Measurements from ENCODE around the gene NUBP2.

Gene NUBP2

GRCh38 chr16:1812732-1813163 is 30.0 kb downstream of the NUBP2 start:
- no peak for DNase-seq

- no peak for DNase-seq
Measured at GRCh38 chr16:1815461-1815860, 32.7 kb downstream of the NUBP2 start.

- DNase-seq, result no peak
Measured at GRCh38 chr16:1816396-1817275, 33.9 kb downstream of the NUBP2 start.

- no peak for DNase-seq
Measured at GRCh38 chr16:1817276-1817589, 34.5 kb downstream of the NUBP2 start.

- no peak for DNase-seq
Measured at GRCh38 chr16:1817716-1818115, 35.0 kb downstream of the NUBP2 start.

- DNase-seq, result no peak
Measured at GRCh38 chr16:1818204-1818872, 35.6 kb downstream of the NUBP2 start.

GRCh38 chr16:1818873-1819525 is 36.2 kb downstream of the NUBP2 start:
- DNase-seq, result no peak

GRCh38 chr16:1819611-1820010 is 36.9 kb downstream of the NUBP2 start:
- no peak for DNase-seq

GRCh38 chr16:1820096-1820945 is 37.6 kb downstream of the NUBP2 start:
- DNase-seq, result no peak

- DNase-seq, result no peak
Measured at GRCh38 chr16:1820946-1821290, 38.2 kb downstream of the NUBP2 start.

- DNase-seq, result no peak
Measured at GRCh38 chr16:1821861-1822611, 39.3 kb downstream of the NUBP2 start.

- no peak for DNase-seq
Measured at GRCh38 chr16:1822801-1823200, 40.0 kb downstream of the NUBP2 start.

GRCh38 chr16:1823821-1824220 is 41.1 kb downstream of the NUBP2 start:
- DNase-seq, result no peak

GRCh38 chr16:1825381-1825863 is 42.7 kb downstream of the NUBP2 start:
- DNase-seq, result no peak

GRCh38 chr16:1825864-1826690 is 43.3 kb downstream of the NUBP2 start:
- no peak for DNase-seq

GRCh38 chr16:1826691-1827573 is 44.2 kb downstream of the NUBP2 start, which contains the start of the genes FAHD1 and HAGH:
Gene FAHD1 (plus strand): TSS chr16:1827206. CDS start chr16:1827239, 33 bp downstream.
Gene HAGH (minus strand): TSS chr16:1826825. CDS start chr16:1826787, 38 bp downstream.
- DNase-seq, result peak; percentile 96

GRCh38 chr16:1828645-1829410 is 46.1 kb downstream of the NUBP2 start:
- DNase-seq, result no peak

GRCh38 chr16:1830213-1830612 is 47.5 kb downstream of the NUBP2 start:
- no peak for DNase-seq
